PC-9 (cell line): ENCODE data around the gene RGS3. TPM values are rescaled to one million over a fixed set of nuclear protein-coding genes. Genes with fewer than 3 reads are reported as not detected.

Experiments used
- BruUV-seq: library from RNA; stranded (reverse); fragments of 400-500 nt; replicated peaks from 2 replicates; lab custom pipeline; 2021; lab: Mats Ljungman, UMichigan
- CTCF ChIA-PET: fragments of 300-600 bp; sonication (Branson Sonifier 250); formaldehyde crosslinking; loops from one replicate; lab custom pipeline; 2022; ENCODE audit warnings: antibody characterized with exemption; lab: Charles Lee
- POLR2A ChIA-PET: fragments of 300-600 bp; sonication (Branson Sonifier 250); formaldehyde crosslinking; loops from one replicate; lab custom pipeline; 2022; ENCODE audit warnings: antibody characterized with exemption; ENCODE audit not compliant: unreplicated experiment; lab: Charles Lee
- DNase-seq, 2 experiments: peaks; one replicate each; pipeline versions ENCODE4 v3.0.0 to v3.0.0-alpha.2; 2015 to 2022; ENCODE audit warnings: mixed read lengths in 1 of 2
- H2AFZ ChIP-seq: fragments of 200-600 bp; sonication (generic); 2 replicates; pipeline ENCODE4 v1.8.1; 2017; ENCODE audit warnings: antibody characterized with exemption
- H3F3A ChIP-seq: fragments of 200-600 bp; sonication (generic); 2 replicates; pipeline ENCODE4 v1.8.1; 2017; ENCODE audit warnings: antibody characterized with exemption, mild to moderate bottlenecking, low read depth; ENCODE audit not compliant: insufficient read depth
- H3K27ac ChIP-seq: fragments of 200-600 bp; sonication (generic); 2 replicates; pipeline ENCODE4 v1.6.1; 2016; ENCODE audit warnings: mixed run types
- H3K27me3 ChIP-seq: fragments of 200-600 bp; sonication (generic); 2 replicates; pipeline ENCODE4 v1.6.1; 2016; ENCODE audit warnings: low read depth, mixed run types; ENCODE audit not compliant: insufficient read depth
- H3K36me3 ChIP-seq: fragments of 200-600 bp; sonication (generic); 2 replicates; pipeline ENCODE4 v1.6.1; 2016; ENCODE audit warnings: low read depth, mixed run types
- H3K4me1 ChIP-seq: fragments of 200-600 bp; sonication (generic); replicated peaks from 2 replicates; pipeline ENCODE4 v1.6.1; 2016; ENCODE audit warnings: mixed run types; ENCODE audit not compliant: insufficient read depth
- H3K4me2 ChIP-seq: fragments of 200-600 bp; sonication (generic); 2 replicates; pipeline ENCODE4 v1.6.1; 2017; ENCODE audit warnings: mixed run types
- H3K4me3 ChIP-seq: fragments of 200-600 bp; sonication (generic); 2 replicates; pipeline ENCODE4 v1.6.1; 2016; ENCODE audit warnings: mixed run types
- H3K79me2 ChIP-seq: fragments of 200-600 bp; sonication (generic); 2 replicates; pipeline ENCODE4 v1.6.1; 2017; ENCODE audit warnings: low read depth, mixed run types
- H3K9me2 ChIP-seq: fragments of 200-600 bp; sonication (generic); 2 replicates; pipeline ENCODE4 v1.8.1; 2017; ENCODE audit warnings: mild to moderate bottlenecking; ENCODE audit not compliant: insufficient read depth
- H3K9me3 ChIP-seq: fragments of 200-600 bp; sonication (generic); 2 replicates; pipeline ENCODE4 v1.8.1; 2016; ENCODE audit warnings: low read depth; ENCODE audit not compliant: insufficient read depth
- H4K20me1 ChIP-seq: fragments of 200-600 bp; sonication (generic); 2 replicates; pipeline ENCODE4 v1.8.1; 2017; ENCODE audit not compliant: insufficient read depth
- CTCF ChIP-seq: fragments of 200-600 bp; sonication (generic); conservative IDR thresholded peaks from 2 replicates; pipeline ENCODE4 v1.6.1; 2017; ENCODE audit warnings: mixed run types, antibody characterized with exemption, mild to moderate bottlenecking, moderate library complexity
- EZH2 ChIP-seq: fragments of 200-600 bp; sonication (generic); IDR thresholded peaks from 2 replicates; pipeline ENCODE4 v1.8.0; 2017; ENCODE audit warnings: antibody characterized with exemption, low read depth
- intact Hi-C: fragments of 100-400 bp; cut with micrococcal nuclease; formaldehyde crosslinking; loops from one replicate; pipeline ENCODE4 v1.10.0; 2022; ENCODE audit not compliant: unreplicated experiment
- total RNA-seq: library from RNA; stranded (reverse); gene quantifications from 2 replicates; pipeline ENCODE4 v1.2.3, GENCODE V29; 2021

RGS3 gene
- total RNA-seq, 1 experiment from 2014 or later: 75.8 TPM

GRCh38 chr9:113579283-113580040 lies 115.9 kb downstream of the RGS3 start:
- H3K27me3 ChIP-seq: no peaks in the 10 kb centered on the region
- peak overlapping the region; percentile 45 for H3K4me3 ChIP-seq
- TF ChIP-seq CTCF (no peak), EZH2 (no peak)
- H3K9me3 ChIP-seq: no peaks in the 10 kb centered on the region
- H3K4me2 ChIP-seq: peak overlapping the region; percentile 87
- H3K4me1 ChIP-seq: peaks cover 67% of the 10 kb centered on the region
- DNase-seq: peak; percentile 33 to 47
- H3F3A ChIP-seq: peaks cover 42% of the 10 kb centered on the region
- POLR2A ChIA-PET: interaction anchor here (0.6 to 1.0 kb wide), 6 partner anchors 31 to 1774 kb away, joined by 3 to 5 read pairs (median 3); partner anchors contain the start of genes CDC26 and PRPF4
- H2AFZ ChIP-seq: no peak overlapping the region
- H3K79me2 ChIP-seq: peaks cover 13% of the 10 kb centered on the region
- CTCF ChIA-PET: interaction anchor here (0.9 to 1.6 kb wide), 2 partner anchors 12 to 224 kb away, joined by 3 to 7 read pairs; no protein-coding TSS in a partner anchor
- no peaks in the 10 kb centered on the region for H4K20me1 ChIP-seq
- intact Hi-C loops: loop anchor here (1.0 to 5.0 kb wide), 7 partner anchors 31 to 357 kb away; partner anchors contain the start of genes ALAD, CDC26, FKBP15 and PRPF4
- H3K9me2 ChIP-seq: no peaks in the 10 kb centered on the region
- peak overlapping the region; percentile 93 for H3K27ac ChIP-seq
- no TSS peak for BruUV-seq
- peaks cover 3% of the 10 kb centered on the region; the same call in 1 of the 2 replicates for H3K36me3 ChIP-seq

- DNase-seq: peak; percentile 91 to 93
- ChIA-PET CTCF (no interaction called here), POLR2A (interaction anchor here (0.6 to 1.0 kb wide), 3 partner anchors 32 to 1774 kb away, joined by 3 to 5 read pairs (median 3); no protein-coding TSS in a partner anchor)
- H3K27me3 ChIP-seq: no peaks in the 10 kb centered on the region
- TSS peak; percentile 76 for BruUV-seq
- peaks cover 11% of the 10 kb centered on the region; the same call in 1 of the 2 replicates for H3K36me3 ChIP-seq
- no peak overlapping the region for H2AFZ ChIP-seq
- H3F3A ChIP-seq: peaks cover 42% of the 10 kb centered on the region
- peak overlapping the region; percentile 93 for H3K27ac ChIP-seq
- peak overlapping the region; percentile 45 for H3K4me3 ChIP-seq
- H3K79me2 ChIP-seq: peaks cover 11% of the 10 kb centered on the region
- no peaks in the 10 kb centered on the region for H4K20me1 ChIP-seq
- H3K9me2 ChIP-seq: no peaks in the 10 kb centered on the region
- intact Hi-C loops: loop anchor here (1.0 to 5.0 kb wide), 6 partner anchors 32 to 358 kb away; partner anchors contain the start of genes ALAD, CDC26, FKBP15 and PRPF4
- peak overlapping the region; percentile 87 for H3K4me2 ChIP-seq
- peaks cover 66% of the 10 kb centered on the region for H3K4me1 ChIP-seq
- TF ChIP-seq EZH2: no peak
- TF ChIP-seq CTCF: no peak
- no peaks in the 10 kb centered on the region for H3K9me3 ChIP-seq
These were observed 116.8 kb downstream of the RGS3 start for GRCh38 chr9:113580041-113580953.

GRCh38 chr9:113580954-113581311 lies 117.4 kb downstream of the RGS3 start:
- H3K79me2 ChIP-seq: peaks cover 7% of the 10 kb centered on the region
- H4K20me1 ChIP-seq: no peaks in the 10 kb centered on the region
- intact Hi-C loops: loop anchor here (1.0 to 5.0 kb wide), 6 partner anchors 33 to 359 kb away; partner anchors contain the start of genes ALAD, CDC26, FKBP15 and PRPF4
- no peak overlapping the region for H2AFZ ChIP-seq
- H3K27me3 ChIP-seq: no peaks in the 10 kb centered on the region
- peaks cover 42% of the 10 kb centered on the region for H3F3A ChIP-seq
- H3K9me2 ChIP-seq: no peaks in the 10 kb centered on the region
- ChIA-PET POLR2A (no interaction called here), CTCF (no interaction called here)
- no peak for DNase-seq
- BruUV-seq: no TSS peak
- peaks cover 13% of the 10 kb centered on the region; the same call in 1 of the 2 replicates for H3K36me3 ChIP-seq
- H3K4me2 ChIP-seq: peak overlapping the region; percentile 87
- H3K27ac ChIP-seq: peak overlapping the region; percentile 93
- TF ChIP-seq CTCF: no peak
- no peak for TF ChIP-seq EZH2
- no peaks in the 10 kb centered on the region for H3K9me3 ChIP-seq
- H3K4me1 ChIP-seq: peaks cover 66% of the 10 kb centered on the region
- H3K4me3 ChIP-seq: peak overlapping the region; percentile 38; the same call in 1 of the 2 replicates
